Activated CD4-positive, alpha-beta T cell treated with anti-CD3 and anti-CD28 coated beads for 4 hours (primary cell): ENCODE measurements around the gene LIM2.
A peak's percentile ranks its signal among the peaks of the same experiment; 100 is the strongest.
"Not testable (repeated sequence)": the region's sequence is repeated elsewhere in the genome, so short reads cannot be mapped to it uniquely, and the experiment has no call there.

ENCODE experiments used
- DNase-seq, 2 donors: peaks; one replicate each; pipeline ENCODE4 v3.0.0-alpha.2; 2020

The LIM2 gene, protein sequence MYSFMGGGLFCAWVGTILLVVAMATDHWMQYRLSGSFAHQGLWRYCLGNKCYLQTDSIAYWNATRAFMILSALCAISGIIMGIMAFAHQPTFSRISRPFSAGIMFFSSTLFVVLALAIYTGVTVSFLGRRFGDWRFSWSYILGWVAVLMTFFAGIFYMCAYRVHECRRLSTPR

DNA sequence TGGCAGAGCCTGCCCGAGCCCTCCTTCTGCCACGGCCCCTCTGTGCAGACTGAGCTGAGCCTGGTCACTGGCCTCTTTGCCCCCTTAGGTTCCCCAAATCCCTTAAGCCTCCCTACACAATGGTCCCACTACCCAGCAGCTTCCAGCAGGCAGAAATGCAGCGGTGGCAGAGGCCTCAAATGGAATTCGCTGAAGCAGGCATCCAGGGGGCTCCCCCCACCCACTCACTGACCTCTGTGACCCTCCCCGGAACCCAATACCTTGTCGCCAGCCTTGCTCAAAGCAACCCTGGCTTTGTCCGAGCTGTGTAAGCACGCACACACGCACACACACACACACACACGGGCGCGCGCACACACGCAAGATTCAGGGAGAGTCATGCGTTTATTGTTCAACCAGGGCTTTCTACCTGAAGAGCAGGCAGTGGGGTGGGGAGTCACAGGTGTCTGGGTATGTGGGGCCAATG lies at the start of gene LIM2:
Gene LIM2, minus strand, starts transcription at position 51 of the 466 bp plus-strand sequence. CDS start 531 bp downstream, outside the sequence.
- no peak for DNase-seq

DNA sequence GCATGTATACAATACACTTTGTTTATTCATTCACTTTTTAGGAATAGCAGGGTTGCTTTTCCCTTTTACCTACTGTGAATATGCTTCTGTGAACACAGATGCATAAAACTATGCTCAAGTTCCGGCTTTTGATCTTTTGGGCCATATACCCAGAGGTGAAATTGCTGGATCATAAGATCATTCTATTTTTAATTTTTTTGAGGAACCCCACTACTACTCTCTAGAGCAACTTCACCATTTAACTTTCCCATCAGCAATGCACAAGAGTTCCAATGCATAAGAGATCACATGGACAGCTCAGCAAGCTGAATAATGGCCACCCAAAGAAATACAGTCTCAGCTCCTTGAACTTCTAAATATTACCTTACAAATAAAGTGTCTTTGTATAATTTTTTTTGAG lies 46.7 kb upstream of the LIM2 start:
- DNase-seq: no peak

DNA sequence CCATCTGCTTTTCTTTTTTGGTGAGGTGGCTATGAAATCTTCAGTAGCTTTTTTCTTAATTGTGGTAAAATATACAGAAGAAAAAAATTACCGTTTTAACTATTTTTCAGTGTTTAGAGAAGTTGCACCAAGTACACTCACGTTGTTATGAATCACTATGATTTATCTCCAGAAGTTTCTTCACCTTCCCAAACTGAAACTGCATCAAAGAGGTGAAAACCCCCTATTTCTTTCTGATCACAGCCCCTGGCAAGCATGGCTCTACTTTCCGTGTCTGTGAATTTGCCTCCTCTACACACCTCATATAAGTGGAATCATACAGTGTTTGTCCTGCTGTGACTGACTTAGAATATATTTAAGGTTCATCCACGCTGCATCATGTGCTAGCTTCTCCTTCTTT lies 45.3 kb upstream of the LIM2 start:
- DNase-seq: no peak

DNA sequence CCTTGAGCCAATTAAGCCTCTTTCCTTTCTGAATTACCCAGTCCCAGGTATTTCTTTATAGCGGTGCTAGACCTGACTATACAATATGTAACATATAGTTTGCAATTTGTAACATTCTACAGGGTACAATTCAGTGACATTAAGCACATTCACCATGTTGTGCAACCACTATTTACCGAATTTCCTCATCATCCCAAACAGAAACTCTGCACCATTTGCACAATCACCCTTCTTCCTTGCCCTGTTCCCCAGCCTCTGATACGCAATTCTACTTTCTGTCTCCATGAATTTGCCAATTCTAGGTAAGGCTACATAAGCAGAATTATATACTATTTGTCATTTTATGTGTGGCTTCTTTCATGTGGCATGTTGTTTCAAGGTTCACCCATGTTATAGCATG lies 43.4 kb upstream of the LIM2 start:
- DNase-seq: no peak

DNA sequence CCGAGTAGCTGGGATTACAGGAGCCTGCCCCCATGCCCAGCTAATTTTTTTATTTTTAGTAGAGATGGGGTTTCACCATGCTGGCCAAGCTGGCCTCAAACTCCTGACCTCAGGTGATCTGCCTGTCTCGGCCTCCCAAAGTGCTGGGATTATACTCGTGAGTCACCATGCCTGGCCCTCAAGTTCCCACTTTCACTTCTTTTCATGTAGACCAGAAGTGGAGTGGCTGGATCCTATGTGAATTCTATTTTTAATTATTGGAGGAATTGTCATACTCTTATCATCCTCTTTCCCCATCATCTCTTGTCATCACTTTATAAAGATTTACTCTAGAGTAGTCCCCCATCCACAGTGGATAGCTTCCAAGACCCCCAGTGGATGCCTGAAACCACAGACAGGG lies 42.4 kb upstream of the LIM2 start:
- DNase-seq: no peak

DNA sequence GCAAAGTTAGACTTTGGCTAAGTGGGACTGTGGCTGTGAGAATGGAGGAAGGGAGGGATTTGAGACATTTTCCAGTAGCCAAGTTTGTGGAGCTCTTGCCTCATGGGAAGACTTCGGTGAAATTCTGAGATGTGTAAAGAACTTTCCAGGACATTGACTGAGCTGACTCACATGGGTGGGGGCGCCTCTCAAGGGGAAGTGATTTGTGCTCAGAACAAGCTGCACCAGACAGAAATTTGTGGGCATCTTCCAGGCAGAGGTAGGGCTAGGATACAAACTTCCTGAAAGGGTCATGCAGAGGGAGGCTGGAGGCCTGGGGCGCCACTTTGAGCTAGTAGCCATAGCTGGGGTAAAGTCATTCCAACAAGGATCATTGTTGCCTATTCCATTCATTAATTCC lies 39.4 kb upstream of the LIM2 start:
- DNase-seq: no peak

DNA sequence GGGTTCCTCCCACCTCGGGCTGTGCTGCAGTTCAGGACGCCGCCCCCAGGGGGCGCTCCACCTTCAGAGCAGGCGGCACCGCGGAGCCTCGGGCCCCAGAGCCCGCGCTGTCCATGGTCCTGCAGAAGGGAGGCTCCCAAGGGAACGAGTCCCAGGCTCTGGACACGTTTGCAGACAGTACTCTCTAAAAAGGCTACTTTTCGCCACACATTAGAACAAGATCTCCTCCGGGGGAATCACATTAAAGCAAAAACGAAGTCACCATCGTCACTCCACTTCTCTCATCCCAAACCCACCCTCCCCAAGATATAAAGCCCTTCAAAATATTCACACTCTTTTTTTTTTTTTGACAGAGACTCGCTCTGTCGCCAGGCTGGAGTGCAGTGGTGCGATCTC lies 34.3 kb upstream of the LIM2 start:
- peak; percentile 79 to 85 for DNase-seq

DNA sequence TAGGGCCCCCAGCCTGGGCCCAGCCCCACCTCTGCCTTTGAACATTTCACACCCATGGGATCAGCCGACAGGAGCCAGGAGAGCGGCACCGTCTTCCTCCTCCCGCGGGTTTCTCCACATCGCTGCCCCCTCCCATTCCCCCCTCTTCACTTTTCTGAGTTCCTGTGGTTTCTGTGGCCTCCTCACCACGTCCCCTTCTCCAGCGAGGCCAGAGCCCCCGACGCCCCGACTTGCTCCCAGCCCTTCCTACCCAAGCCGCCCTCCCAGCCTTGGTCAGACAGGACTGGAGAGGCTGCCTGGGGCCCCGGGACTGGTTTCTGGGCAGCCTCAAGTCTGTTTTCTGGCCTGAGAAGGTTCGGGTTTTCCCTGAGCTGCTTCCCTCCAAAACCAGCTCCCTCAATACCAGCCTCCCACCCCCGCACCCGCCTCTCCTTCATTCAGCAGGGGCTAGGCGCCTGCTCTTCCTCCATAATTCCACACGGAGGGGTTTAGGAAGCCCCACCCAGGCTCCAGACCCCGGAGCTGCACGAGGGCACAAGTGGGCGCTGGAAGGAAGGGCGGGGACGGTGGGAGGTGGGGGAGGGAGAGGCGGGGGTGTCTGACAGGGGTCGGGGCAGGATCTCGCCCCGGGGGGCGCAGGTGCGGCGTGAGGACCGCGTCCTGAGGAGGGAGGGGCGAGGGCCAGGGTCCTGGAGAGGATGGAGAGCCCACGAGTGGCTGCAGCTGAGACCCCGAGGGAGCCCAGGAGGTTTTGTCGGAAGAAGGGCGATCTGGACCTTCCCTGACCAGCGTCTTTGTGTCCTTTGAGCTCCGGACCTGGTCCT lies 33.7 kb upstream of the LIM2 start:
- DNase-seq: no peak

DNA sequence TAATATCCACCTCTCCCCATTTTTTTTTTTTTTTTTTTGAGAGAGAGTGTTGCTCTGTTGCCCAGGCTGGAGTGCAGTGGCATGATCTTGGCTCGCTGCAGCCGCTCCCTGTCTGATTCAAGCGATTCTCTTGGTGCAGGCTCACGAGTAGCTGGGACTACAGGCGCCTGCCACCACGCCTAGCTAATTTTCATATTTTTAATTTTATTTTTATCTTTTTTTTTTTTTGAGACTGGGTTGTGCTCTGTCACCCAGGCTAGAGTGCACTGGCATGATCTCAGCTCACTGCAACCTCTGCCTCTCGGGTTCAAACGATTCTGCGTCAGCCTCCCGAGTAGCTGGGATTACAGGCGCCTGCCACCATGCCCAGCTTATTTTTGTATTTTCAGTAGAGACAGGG lies 32.7 kb upstream of the LIM2 start:
- DNase-seq: not testable (repeated sequence)

DNA sequence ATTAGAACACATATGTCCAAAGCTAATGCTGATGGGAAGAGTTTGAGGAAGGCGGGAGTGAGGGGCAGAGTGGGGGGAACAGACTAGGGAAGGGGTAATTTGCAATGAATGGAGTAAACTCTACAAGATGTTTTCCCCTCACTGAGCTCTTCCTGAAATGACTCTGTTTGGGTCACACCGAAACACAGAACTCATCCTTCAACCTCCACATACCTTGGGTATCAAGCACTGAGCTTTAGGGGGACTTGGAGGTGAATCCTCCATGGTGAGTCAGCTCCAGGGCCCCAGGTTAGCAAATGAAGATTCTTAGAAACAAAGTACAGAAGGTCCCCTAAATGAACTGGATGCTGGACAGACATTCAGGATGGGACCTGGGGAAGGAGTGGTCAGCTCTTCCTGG lies 30.9 kb upstream of the LIM2 start:
- DNase-seq: no peak

DNA sequence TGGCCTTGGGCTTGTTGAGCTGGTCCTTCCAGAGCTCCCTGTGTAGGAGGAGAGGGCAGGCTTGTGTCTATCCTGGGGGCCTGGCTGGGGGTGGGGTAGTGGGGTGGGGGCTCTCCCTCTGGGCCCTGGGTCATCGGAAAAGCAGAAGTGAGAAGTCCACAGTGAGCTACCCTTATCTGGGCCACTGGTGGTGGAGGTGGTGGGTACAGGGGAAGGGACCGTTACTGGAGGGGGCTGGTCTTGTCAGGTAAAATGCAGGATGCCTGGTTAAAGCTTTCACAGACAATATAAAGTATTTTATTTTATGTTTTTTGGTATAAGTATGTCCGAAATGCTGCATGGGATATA lies 30.0 kb upstream of the LIM2 start:
- DNase-seq: no peak

DNA sequence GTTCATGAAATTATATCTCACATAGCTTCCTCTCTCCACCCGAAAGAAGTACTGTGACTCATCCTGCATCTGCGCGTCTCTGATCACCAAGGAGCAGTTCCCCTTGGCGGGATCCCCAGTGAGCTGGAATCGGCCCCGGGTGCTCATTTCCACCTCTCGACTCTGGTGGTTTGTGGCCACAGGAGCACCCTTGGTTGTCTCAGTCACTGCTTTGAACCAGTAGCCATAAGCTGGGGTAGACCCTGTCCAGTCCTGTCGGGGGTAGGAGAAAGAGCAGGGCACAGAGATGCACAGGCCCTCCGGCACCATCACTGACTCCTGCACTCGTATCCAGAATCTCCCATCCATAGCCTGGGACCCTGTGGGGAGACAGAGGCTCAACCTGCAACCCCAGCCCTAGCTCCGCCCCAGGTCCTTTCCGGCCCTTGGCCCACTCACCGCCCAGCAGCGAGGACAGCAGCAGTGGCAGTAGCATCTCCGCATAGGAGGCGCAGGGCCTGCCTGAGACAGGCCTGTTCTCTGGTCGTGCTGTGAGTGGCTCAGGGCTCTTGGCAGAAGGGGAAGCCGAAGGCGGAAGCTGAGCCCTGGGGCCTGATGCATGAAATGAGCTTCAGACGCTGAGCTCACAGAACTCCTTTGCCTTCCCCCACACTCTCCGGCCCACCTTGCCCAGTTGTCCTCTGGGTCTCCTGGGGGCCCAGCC lies 29.5 kb upstream of the LIM2 start, which contains the start of gene SIGLEC10:
Gene SIGLEC10, minus strand, starts transcription at position 536 of the 703 bp plus-strand sequence. Its CDS starts 61 bp downstream, at position 475.
- no peak for DNase-seq

DNA sequence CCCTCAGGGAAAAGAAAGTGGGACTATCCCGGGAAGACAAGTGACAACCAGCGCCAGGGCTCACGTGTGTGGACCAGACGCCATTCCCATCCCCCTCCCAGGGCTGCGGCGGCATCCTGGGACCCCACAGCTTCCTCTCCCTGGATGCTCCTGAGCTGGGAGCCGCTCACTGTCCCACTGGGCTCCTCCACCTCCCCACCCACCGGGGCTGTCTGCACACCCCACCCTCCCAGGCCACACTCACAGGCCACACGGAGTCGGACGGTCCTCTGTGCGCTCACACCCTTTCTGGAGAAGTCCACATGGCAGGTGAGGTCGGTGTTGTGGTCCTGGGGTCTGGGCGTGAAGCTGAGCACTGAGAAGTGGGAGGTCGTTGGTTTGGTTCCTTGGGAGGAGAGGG lies 28.6 kb upstream of the LIM2 start:
- DNase-seq: not testable (repeated sequence)

DNA sequence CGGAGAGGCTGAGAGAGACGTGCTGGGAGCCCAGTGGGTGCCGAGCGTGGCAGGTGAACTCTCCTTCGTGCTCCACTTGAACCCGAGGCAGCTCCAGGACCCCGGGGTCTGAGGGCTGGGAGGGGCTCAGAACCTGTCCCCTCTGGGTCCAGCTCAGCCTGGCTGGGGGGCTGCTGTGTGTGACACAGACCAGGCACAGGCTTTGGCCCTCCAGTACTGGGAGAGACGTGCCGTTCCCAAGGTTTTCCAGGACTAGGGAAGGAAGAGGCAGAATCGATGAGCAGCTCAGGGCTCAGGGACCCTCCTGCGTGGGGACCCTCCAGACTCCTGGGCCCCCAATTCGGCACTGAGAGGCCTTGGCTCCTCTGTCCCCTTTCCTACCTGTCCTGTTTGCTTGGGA lies 27.4 kb upstream of the LIM2 start:
- DNase-seq: no peak

DNA sequence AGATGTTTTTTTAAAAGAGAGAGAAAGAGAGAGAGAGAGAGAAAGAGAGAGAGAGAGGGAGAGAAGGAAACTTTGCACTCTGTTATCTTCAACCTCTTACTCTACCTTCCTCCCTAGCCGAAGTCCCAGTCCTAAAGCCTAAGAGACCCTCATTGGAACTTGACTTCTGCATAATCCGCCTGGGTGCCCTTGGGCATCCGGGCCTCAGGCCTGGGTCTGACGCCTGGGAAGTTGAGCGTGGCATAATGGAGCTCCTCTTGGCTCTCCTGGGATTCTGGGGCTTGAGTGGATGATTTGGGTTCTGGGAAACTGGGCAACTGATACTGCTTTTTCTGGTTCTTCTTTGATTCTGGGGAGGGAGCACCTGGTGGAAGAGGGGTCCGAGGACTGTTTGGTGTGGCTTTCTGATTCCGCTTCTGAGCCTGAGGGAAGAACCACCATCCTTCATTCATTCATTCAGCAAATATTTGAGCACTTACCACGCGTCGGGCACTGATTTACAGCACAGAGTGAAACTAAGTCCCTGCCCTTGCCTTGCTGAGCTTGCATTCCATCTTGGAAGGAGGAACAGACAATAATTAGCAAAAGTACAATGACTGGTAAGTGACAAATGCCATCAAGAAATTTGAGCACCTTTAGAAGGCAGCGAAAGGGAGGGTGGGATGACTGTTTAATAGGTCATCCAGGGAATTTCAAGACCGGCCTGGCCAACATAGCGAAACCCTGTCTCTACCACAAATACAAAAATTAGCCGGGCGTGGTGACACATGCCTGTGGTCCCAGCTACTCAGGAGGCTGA lies 23.4 kb upstream of the LIM2 start:
- no peak for DNase-seq

DNA sequence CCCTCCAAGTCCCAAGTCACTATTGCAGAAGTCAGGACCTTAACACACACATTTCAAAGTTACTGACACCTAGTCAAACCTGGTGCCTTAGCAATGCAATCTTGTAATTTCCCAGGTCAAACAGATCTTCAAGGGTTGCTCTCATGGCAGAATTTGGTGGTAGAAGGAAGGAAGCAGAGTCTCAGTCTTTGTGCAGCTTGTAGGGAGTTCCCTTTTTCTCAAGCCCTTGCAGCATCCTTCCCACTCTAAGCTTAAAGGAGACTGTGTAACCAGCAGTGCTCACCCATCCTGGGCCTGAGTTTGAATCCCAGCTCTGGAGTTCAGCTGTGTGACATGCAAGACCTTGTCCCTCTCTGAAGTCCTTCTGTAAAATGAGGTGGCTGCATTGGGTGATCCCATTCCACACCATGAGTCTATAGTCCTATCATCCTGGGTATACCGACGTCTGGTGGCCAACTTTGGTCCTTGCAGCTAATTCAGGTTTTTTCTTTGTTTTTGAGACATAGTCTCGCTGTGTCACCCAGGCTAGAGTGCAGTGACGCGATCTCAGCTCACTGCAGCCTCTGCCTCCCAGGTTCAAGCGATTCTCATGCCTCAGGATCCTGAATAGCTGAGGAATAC lies 19.8 kb upstream of the LIM2 start:
- peak; percentile 18 to 23 for DNase-seq

DNA sequence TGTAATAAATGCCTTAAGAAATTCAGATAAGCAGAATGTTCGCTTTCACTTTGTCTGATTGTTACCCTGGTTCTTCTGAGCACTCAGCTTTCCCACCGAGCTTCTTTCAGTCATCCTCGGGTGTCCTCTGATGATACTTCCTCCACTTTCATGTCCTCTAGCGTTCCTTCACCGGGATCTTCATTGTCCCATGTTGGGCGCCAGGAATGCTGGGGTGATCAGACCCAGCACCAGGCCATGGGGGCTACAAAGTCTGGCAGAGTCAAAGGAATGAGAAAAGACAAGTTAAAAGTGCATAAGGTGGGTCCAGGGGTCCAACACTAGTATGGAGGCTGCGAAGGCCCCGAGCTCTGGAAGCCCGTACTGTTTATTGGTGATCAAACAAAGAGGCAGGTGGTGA lies 14.3 kb upstream of the LIM2 start:
- DNase-seq: no peak

DNA sequence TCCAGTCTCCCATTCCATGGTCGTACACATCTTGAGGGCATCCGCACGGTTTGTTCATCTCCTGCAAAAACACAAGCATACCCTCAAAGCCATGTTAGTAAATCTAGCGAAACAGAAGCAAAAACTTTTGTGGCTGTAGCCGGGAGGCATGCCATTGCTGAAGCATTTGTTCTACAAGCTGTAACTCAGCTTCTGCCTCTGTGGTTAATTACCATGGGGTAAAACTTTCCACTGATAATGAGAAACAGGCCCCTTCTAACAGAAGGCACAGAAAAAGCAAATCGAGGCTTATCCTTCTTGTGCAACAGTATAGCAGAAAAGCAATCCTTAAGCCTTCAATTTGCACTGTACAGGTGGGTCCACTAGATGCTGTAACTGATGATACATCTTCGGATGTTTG lies 12.2 kb upstream of the LIM2 start:
- DNase-seq: not testable (repeated sequence)

DNA sequence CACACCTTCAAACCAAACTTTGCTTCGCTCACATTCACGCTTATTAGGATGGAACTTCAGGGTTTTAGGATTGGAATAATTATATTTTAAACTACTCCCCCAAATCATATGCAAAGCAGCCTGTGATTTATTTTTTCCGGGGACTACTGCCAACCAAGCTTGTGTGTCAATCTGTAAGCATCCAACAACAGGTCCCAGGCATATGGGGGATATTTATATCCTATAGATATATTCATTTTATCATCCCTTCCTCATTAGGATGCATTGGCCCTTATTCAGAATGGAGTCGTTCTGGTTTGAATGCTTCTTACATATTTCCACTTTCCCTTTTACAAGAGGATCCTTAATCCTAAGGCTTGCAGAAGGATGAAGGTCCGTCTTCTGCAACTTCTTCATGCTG lies 11.5 kb upstream of the LIM2 start:
- no peak for DNase-seq

DNA sequence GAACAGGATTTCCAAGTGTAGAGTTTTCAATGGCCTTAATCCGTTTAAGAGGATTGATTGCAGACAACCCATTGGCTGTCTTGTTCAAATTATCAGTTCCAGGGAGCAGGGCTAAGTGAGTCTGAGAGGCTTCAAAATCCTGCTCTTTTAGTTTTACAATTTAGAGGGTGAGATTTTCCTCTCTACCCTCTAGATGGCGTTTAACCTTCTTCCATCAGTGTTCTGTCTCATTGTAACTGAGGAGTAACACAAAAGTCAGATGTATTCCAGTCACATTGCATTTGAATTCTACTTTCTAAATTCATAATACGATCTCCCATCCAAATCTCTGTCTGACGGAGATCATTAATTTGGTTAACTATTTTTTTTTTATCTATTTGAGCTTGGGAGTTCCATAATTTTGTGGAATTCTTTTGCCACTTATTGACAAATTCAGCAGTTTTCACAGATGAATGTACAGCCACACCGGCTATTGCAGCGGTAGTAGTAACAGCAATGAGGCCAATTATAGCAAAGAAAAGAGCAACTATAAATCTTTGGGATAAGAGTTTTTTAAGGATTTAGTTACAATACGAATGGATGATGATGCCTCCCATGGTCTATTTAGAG lies 10.4 kb upstream of the LIM2 start:
- no peak for DNase-seq

DNA sequence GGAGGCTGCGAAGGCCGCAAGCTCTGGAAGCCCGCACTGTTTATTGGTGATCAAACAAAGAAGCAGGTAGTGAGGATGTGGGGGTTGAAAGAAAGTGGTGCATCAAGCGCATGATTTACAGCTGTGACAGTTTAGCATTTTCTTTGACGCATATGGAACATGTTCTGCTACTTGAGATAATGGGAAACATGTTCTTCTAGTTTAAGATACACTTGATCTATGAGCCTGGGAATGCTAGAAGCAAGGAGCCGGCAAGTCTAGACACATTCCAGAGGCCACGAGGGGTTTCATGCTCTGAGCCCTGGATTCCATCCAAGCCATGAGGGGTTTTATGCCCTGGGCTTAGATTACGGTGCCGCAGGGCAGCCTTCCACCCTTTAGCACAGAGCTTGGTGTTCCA lies 9.7 kb upstream of the LIM2 start:
- not testable (repeated sequence) for DNase-seq

DNA sequence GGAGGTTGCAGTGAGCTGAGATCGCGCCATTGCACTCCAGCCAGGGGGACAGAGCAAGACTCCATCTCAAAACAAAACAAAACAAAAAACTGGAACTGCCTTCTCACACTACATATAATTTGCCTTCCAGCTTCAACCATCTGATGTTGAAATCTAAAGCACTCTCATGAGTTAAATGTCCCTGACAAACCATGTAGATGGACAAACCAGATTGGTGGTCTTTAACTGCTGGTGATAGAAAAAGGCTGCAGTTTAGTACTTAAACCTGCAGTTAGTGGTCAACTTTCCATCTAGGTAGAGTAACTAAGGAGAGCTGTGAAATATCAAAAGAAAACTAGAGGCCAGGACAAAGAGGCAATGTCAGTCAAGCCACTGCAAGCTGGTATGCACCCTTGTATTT lies 8.4 kb upstream of the LIM2 start:
- DNase-seq: no peak
